Esophagus muscularis mucosa (tissue), 3 donors: ENCODE results near the gene LPAR3.

Source experiments
- POLR2A ChIP-seq: fragments of 450-650 bp; IDR thresholded peaks from one replicate; pipeline ENCODE4 v1.6.1; 2017; ENCODE audit warnings: antibody characterized with exemption, moderate library complexity, mild to moderate bottlenecking, low read depth
- TF ChIP-seq, protein P1 (sequence below), 3 experiments: fragments of 200-600 bp in 2 of 3; fragments of 450-650 bp in 1 of 3; sonication (generic) in 2 of 3; IDR thresholded peaks; one replicate each; pipeline ENCODE4 v1.5.1; 2017 to 2019; ENCODE audit warnings: antibody characterized with exemption in 3 of 3, mild to moderate bottlenecking in 2 of 3, moderate library complexity in 1 of 3

DNA sequence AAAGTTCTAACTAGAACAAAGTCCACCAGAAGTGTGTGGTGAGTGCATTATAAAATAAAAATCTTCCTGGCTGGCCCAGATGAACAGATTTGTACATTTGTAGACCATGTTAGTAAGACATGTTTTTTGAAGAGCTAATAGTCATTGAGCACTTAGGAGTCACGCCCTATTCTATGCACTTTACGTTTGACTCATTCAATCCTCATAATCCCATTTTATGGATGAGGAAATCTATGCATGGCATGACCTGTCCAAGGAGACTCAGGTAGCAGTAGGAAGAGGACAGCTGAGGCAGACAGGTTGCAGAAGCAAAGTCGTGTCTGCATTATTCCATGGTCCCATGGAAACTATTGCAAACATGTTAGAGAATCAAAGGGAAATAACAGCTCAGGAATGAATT lies 30.3 kb upstream of the LPAR3 start:
- TF ChIP-seq POLR2A: no peak
- TF ChIP-seq, protein P1, sequence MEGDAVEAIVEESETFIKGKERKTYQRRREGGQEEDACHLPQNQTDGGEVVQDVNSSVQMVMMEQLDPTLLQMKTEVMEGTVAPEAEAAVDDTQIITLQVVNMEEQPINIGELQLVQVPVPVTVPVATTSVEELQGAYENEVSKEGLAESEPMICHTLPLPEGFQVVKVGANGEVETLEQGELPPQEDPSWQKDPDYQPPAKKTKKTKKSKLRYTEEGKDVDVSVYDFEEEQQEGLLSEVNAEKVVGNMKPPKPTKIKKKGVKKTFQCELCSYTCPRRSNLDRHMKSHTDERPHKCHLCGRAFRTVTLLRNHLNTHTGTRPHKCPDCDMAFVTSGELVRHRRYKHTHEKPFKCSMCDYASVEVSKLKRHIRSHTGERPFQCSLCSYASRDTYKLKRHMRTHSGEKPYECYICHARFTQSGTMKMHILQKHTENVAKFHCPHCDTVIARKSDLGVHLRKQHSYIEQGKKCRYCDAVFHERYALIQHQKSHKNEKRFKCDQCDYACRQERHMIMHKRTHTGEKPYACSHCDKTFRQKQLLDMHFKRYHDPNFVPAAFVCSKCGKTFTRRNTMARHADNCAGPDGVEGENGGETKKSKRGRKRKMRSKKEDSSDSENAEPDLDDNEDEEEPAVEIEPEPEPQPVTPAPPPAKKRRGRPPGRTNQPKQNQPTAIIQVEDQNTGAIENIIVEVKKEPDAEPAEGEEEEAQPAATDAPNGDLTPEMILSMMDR (IDR thresholded peaks at IDR 0.05): no peak
